ENCODE measurements around the gene RNF40. TPM values are rescaled to one million over a fixed set of nuclear protein-coding genes. Genes with fewer than 3 reads are reported as not detected.

RNF40 gene
- 10 to 100 TPM; 44.9 to 79.8 TPM for total RNA-seq

DNA sequence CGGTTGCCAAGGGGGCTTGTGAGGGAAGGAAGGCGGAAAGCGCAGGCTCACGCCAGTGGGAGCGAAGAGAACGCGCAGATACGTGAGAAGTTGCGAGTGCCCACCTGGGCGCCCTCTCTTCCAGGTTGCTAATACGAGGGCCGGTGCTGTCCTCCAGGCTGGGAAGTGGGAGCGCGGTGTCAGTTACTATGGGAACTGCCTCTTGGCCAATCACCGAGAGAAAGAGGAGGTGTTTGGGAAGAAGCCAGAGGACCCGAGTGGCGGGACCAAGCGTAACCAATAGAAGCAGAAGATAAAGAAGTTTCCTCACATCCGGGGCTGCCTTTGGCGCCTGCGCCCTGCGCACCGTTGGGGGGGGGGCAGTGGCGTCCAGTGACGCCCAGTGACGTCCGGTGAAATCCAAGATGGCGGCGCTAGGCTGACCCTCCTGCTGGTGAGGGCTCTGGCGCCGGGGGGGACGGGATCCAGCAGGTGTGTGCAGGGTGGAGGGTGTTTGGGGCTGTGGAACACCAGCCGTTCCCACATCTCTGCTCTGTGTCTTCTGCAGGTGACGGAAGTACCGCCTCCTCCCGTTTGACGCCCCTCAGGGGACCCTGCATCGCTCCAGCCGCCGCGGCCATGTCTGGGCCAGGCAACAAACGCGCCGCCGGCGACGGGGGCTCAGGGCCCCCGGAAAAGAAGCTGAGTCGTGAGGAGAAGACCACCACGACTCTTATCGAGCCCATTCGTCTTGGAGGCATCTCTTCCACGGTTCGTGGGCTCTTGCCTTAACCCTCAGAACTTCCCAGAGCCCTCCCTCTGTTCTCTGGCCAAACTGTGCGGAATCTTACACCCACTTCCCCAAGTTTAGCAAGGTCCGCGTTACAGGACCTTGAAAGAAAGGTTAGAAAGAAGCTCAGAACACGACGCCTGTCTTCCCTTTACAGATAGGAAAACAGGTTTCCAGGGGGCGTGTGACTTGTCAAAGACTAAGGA is at the start of gene RNF40, which contains the start of gene CFAP119:
RNF40 (plus strand) TSS at position 395 of the 975 bp plus-strand sequence; CDS start at position 619, 224 bp downstream.
CFAP119 (minus strand) TSS at position 135 of the 975 bp plus-strand sequence. CDS start 314 bp downstream, outside the sequence.
- Histone ChIP-seq H3K36me3 (replicated peaks in 1 of 2; ENCODE audit: insufficient read depth in 1 of 2, low read depth in 2 of 2) (peaks cover 0 to 29% of the 10 kb centered on the region in 2 donors), H3K27ac (peak within 1 kb of the TSS; percentile 76 to 91 (median 84)), H3K27me3 (no peaks in the 10 kb centered on the region), H3K4me3 (peak within 1 kb of the TSS; percentile 45 to 93), H3K9me3 (no peaks in the 10 kb centered on the region), H3K4me1 (peaks cover 30% of the 10 kb centered on the region)
- ATAC-seq (peak; percentile 99), DNase-seq (peak; percentile 97 to 99 (median 98))
- 0 to 1% methylated on average over 20 to 60 of the region's 60 CpGs for WGBS, 2 donors
- TF ChIP-seq, protein P1, sequence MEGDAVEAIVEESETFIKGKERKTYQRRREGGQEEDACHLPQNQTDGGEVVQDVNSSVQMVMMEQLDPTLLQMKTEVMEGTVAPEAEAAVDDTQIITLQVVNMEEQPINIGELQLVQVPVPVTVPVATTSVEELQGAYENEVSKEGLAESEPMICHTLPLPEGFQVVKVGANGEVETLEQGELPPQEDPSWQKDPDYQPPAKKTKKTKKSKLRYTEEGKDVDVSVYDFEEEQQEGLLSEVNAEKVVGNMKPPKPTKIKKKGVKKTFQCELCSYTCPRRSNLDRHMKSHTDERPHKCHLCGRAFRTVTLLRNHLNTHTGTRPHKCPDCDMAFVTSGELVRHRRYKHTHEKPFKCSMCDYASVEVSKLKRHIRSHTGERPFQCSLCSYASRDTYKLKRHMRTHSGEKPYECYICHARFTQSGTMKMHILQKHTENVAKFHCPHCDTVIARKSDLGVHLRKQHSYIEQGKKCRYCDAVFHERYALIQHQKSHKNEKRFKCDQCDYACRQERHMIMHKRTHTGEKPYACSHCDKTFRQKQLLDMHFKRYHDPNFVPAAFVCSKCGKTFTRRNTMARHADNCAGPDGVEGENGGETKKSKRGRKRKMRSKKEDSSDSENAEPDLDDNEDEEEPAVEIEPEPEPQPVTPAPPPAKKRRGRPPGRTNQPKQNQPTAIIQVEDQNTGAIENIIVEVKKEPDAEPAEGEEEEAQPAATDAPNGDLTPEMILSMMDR (IDR thresholded peaks at IDR 0.05) = peak in 1 of 7 experiments; percentile 13
- peak; percentile 30 to 87 (median 77) for TF ChIP-seq POLR2A (IDR thresholded peaks at IDR 0.05)
- intact Hi-C loops (cut with DNase I) = no loop called here

DNA sequence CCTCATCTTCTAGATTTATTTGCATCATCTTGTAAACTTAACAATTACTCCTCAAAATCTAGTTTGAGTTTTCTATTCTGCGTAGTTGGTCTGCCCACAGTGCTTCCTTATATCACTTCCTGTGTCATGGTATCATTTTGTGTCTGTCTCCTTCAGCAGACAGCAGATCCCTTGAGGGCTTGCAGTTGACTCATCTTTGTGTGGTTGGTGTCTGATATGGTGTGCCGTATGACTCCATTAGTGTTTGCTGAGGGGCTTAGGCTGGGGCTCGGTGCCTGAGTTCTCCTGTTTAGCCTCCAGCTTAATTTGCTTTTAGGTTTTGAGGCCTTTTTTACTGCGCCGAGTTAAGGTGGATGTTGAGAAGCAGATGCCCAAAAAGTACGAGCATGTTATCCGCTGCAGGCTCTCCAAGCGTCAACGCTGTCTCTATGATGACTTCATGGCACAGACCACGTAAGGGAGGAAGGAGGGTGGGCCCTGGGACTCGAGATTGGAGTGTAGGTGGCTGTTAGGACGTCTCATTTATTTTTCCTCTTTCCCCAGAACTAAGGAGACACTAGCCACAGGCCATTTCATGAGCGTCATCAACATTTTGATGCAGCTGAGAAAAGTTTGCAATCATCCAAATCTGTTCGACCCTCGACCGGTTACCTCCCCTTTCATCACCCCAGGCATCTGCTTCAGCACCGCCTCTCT is 46.2 kb upstream of the RNF40 start:
- TF ChIP-seq, protein P1 (IDR thresholded peaks at IDR 0.05) = no peak
- TF ChIP-seq POLR2A (IDR thresholded peaks at IDR 0.05) = no peak
- Histone ChIP-seq H3K36me3 (replicated peaks in 1 of 2; ENCODE audit: insufficient read depth in 1 of 2, low read depth in 2 of 2) (peaks cover 34 to 56% of the 10 kb centered on the region in 2 donors), H3K4me3 (no peak overlapping the region), H3K4me1 (no peaks in the 10 kb centered on the region), H3K27me3 (no peaks in the 10 kb centered on the region), H3K9me3 (no peaks in the 10 kb centered on the region), H3K27ac (peak overlapping the region in 1 of 4 donors; percentile 53)
- ATAC-seq (no peak), DNase-seq (peak in 1 of 4 donors; percentile 29)
- intact Hi-C loops (cut with DNase I) = no loop called here
- WGBS, 2 donors = 83 to 88% methylated on average over 17 of the region's 17 CpGs

DNA sequence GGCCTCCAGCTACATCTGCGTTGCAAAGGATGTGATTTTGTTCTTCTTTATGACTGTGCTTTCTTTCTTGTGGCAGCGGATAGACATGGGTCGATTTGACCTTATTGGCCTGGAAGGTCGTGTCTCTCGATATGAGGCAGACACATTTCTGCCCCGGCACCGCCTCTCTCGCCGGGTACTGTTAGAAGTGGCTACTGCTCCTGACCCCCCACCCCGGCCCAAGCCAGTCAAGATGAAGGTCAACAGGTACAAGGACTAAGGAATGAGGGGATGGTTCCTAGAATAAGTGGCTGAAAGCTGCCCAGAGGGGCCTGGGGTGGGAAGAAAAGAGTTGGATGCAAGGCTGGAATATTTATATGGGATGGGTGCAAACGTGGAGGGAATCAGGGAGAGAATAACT is 42.0 kb upstream of the RNF40 start:
- H3K9me3 ChIP-seq = no peaks in the 10 kb centered on the region
- intact Hi-C loops (cut with DNase I) = no loop called here
- no peaks in the 10 kb centered on the region for H3K4me1 ChIP-seq
- TF ChIP-seq, protein P1 (IDR thresholded peaks at IDR 0.05) = no peak
- no peak for TF ChIP-seq POLR2A (IDR thresholded peaks at IDR 0.05)
- no peak overlapping the region for H3K4me3 ChIP-seq
- WGBS, 2 donors = 81 to 91% methylated on average over 11 of the region's 11 CpGs
- ATAC-seq (no peak), DNase-seq (no peak)
- H3K27me3 ChIP-seq = no peaks in the 10 kb centered on the region
- H3K27ac ChIP-seq = no peak overlapping the region
- H3K36me3 ChIP-seq (replicated peaks in 1 of 2; ENCODE audit: insufficient read depth in 1 of 2, low read depth in 2 of 2) = peaks cover 35 to 62% of the 10 kb centered on the region in 2 donors

DNA sequence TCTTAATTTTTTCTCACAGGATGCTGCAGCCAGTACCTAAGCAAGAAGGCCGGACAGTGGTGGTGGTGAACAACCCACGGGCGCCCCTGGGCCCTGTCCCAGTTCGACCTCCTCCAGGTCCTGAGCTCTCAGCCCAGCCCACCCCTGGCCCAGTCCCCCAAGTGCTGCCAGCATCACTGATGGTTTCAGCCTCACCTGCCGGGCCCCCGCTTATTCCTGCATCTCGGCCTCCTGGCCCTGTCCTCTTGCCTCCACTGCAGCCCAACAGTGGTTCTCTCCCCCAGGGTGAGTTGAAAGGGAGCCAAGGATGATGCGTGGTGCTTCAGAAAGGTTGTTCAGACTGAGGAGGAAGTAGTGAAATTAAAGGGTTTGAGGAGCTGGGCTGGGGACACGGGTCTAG is 41.4 kb upstream of the RNF40 start:
- TF ChIP-seq, protein P1 (IDR thresholded peaks at IDR 0.05) = no peak
- TF ChIP-seq POLR2A (IDR thresholded peaks at IDR 0.05) = no peak
- no peak for ATAC-seq
- DNase-seq = no peak
- no peak overlapping the region for H3K4me3 ChIP-seq
- H3K36me3 ChIP-seq (replicated peaks in 1 of 2; ENCODE audit: insufficient read depth in 1 of 2, low read depth in 2 of 2) = peaks cover 32 to 60% of the 10 kb centered on the region in 2 donors
- no peaks in the 10 kb centered on the region for H3K4me1 ChIP-seq
- intact Hi-C loops (cut with DNase I) = no loop called here
- H3K27me3 ChIP-seq = no peaks in the 10 kb centered on the region
- H3K9me3 ChIP-seq = no peaks in the 10 kb centered on the region
- 72 to 94% methylated on average over 8 of the region's 9 CpGs for WGBS, 2 donors
- H3K27ac ChIP-seq = peak overlapping the region in 1 of 4 donors; percentile 3
